CD4-positive, CD25-positive, alpha-beta regulatory T cell (primary cell): Measurements from ENCODE around the gene SLC39A1. TPM values are rescaled to one million over a fixed set of nuclear protein-coding genes. Genes with fewer than 3 reads are reported as not detected.

Source experiments
- ATAC-seq, 2 donors: fragments of 150-1000 bp; cut with Tn5 transposase; one replicate each; pipeline ENCODE4 v1.10.0; 2021; ENCODE audit warnings: low read depth in 2 of 2, moderate number of reproducible peaks in 2 of 2, moderate library complexity in 1 of 2
- DNase-seq, 3 donors: peaks; one replicate each; pipeline versions ENCODE4 v3.0.0 to v3.0.0-alpha.2; 2012 to 2022; ENCODE audit warnings: mixed read lengths in 1 of 3
- H3K27ac ChIP-seq: one replicate; pipeline ENCODE4 v1.7.0; 2013; ENCODE audit warnings: mild to moderate bottlenecking, low read length; ENCODE audit not compliant: insufficient read depth, poor library complexity, severe bottlenecking
- H3K27me3 ChIP-seq: one replicate; pipeline ENCODE4 v1.7.0; 2013; ENCODE audit warnings: low read length; ENCODE audit not compliant: control insufficient read depth, insufficient read depth
- H3K36me3 ChIP-seq: one replicate; pipeline ENCODE4 v1.7.0; 2013; ENCODE audit warnings: mild to moderate bottlenecking, low read length, moderate library complexity; ENCODE audit not compliant: control insufficient read depth, insufficient read depth
- H3K4me1 ChIP-seq: 2 replicates; pipeline ENCODE4 v1.7.0; 2013; ENCODE audit warnings: mild to moderate bottlenecking, low read length; ENCODE audit not compliant: insufficient read depth, control insufficient read depth, poor library complexity, severe bottlenecking
- H3K4me3 ChIP-seq: one replicate; pipeline ENCODE4 v1.7.0; 2013; ENCODE audit warnings: low read depth, mild to moderate bottlenecking, low read length, moderate library complexity
- H3K9me3 ChIP-seq, 2 experiments: 1 replicate in 1 of 2; 2 replicates in 1 of 2; pipeline ENCODE4 v1.7.0; 2013; ENCODE audit warnings: low read length in 2 of 2, mild to moderate bottlenecking in 1 of 2, moderate library complexity in 1 of 2; ENCODE audit not compliant: control insufficient read depth in 2 of 2
- H3K27ac Mint-ChIP-seq, 3 donors: one replicate each; pipeline ENCODE4 v1.8.0; 2020 to 2022; ENCODE audit warnings: mild to moderate bottlenecking in 3 of 3, mixed read lengths in 3 of 3, moderate library complexity in 2 of 3
- H3K27me3 Mint-ChIP-seq: one replicate; pipeline ENCODE4 v1.8.0; 2022; ENCODE audit warnings: mild to moderate bottlenecking, mixed read lengths
- H3K36me3 Mint-ChIP-seq: one replicate; pipeline ENCODE4 v1.8.0; 2020; ENCODE audit warnings: mixed read lengths
- H3K4me1 Mint-ChIP-seq, 4 donors: one replicate each; pipeline ENCODE4 v1.8.0; 2020 to 2022; ENCODE audit warnings: mixed read lengths in 4 of 4, mild to moderate bottlenecking in 1 of 4
- H3K4me3 Mint-ChIP-seq, 4 donors: one replicate each; pipeline ENCODE4 v1.8.0; 2020 to 2022; ENCODE audit warnings: mild to moderate bottlenecking in 4 of 4, mixed read lengths in 4 of 4, moderate library complexity in 3 of 4
- H3K9me3 Mint-ChIP-seq, 7 donors: one replicate each; pipeline ENCODE4 v1.8.0; 2020 to 2022; ENCODE audit warnings: mixed read lengths in 7 of 7, mild to moderate bottlenecking in 3 of 7, moderate library complexity in 2 of 7
- polyA plus RNA-seq, 4 donors: library from polyadenylated mRNA; unstranded; fragments of 300-500 nt; fragmentation: Illumina TruSeq; gene quantifications; one replicate each; pipeline ENCODE4 v1.2.3, GENCODE V29; 2021
- total RNA-seq: library from RNA; stranded (reverse); gene quantifications from one replicate; pipeline ENCODE4 v1.2.3, GENCODE V29; 2022

SLC39A1 gene
- total and polyA plus RNA-seq, 5 donors from 2014 or later: 15.8 to 42.1 (median 35.0) TPM

GRCh38 chr1:153995202-153995601, 31.9 kb upstream of the SLC39A1 start:
- H3K27ac ChIP-seq: no peak overlapping the region
- peaks cover 4% of the 10 kb centered on the region for H3K27me3 Mint-ChIP-seq
- H3K9me3 Mint-ChIP-seq: peaks cover 0 to 1% (median 0%) of the 10 kb centered on the region in 7 donors
- H3K4me1 ChIP-seq: peaks cover 31% of the 10 kb centered on the region
- peaks cover 17 to 44% (median 24%) of the 10 kb centered on the region in 4 donors for H3K4me1 Mint-ChIP-seq
- ATAC-seq: no peak
- H3K9me3 ChIP-seq: no peaks in the 10 kb centered on the region
- H3K27me3 ChIP-seq: no peaks in the 10 kb centered on the region
- DNase-seq: no peak
- H3K36me3 Mint-ChIP-seq: peaks cover 22% of the 10 kb centered on the region
- H3K4me3 Mint-ChIP-seq: peak overlapping the region in 1 of 4 donors; percentile 83
- H3K27ac Mint-ChIP-seq: peak overlapping the region in 1 of 3 donors; percentile 48
- peaks cover 33% of the 10 kb centered on the region for H3K36me3 ChIP-seq
- no peak overlapping the region for H3K4me3 ChIP-seq

GRCh38 chr1:153991806-153992205, 28.5 kb upstream of the SLC39A1 start:
- peak overlapping the region; percentile 88 to 98 (median 96) for H3K4me3 Mint-ChIP-seq
- peak overlapping the region; percentile 100 for H3K4me3 ChIP-seq
- H3K4me1 ChIP-seq: peaks cover 36% of the 10 kb centered on the region
- H3K27me3 ChIP-seq: no peaks in the 10 kb centered on the region
- peaks cover 33% of the 10 kb centered on the region for H3K36me3 ChIP-seq
- H3K9me3 Mint-ChIP-seq: peaks cover 0 to 1% (median 0%) of the 10 kb centered on the region in 7 donors
- H3K9me3 ChIP-seq: no peaks in the 10 kb centered on the region
- H3K27me3 Mint-ChIP-seq: peaks cover 5% of the 10 kb centered on the region
- ATAC-seq (no peak), DNase-seq (no peak)
- peak overlapping the region; percentile 95 for H3K27ac ChIP-seq
- peaks cover 22% of the 10 kb centered on the region for H3K36me3 Mint-ChIP-seq
- H3K27ac Mint-ChIP-seq: peak overlapping the region; percentile 99 to 100 (median 100)
- peaks cover 19 to 52% (median 30%) of the 10 kb centered on the region in 4 donors for H3K4me1 Mint-ChIP-seq

GRCh38 chr1:153991151-153991630, 27.9 kb upstream of the SLC39A1 start:
- H3K4me3 Mint-ChIP-seq: peak overlapping the region; percentile 88 to 98 (median 96)
- ATAC-seq (no peak), DNase-seq (no peak)
- peaks cover 22% of the 10 kb centered on the region for H3K36me3 Mint-ChIP-seq
- no peaks in the 10 kb centered on the region for H3K27me3 ChIP-seq
- H3K27ac ChIP-seq: peak overlapping the region; percentile 95
- H3K9me3 ChIP-seq: no peaks in the 10 kb centered on the region
- H3K4me1 ChIP-seq: peaks cover 40% of the 10 kb centered on the region
- H3K9me3 Mint-ChIP-seq: peaks cover 0 to 2% (median 0%) of the 10 kb centered on the region in 7 donors
- peaks cover 21 to 57% (median 33%) of the 10 kb centered on the region in 4 donors for H3K4me1 Mint-ChIP-seq
- H3K27ac Mint-ChIP-seq: peak overlapping the region; percentile 99 to 100 (median 100)
- H3K36me3 ChIP-seq: peaks cover 33% of the 10 kb centered on the region
- H3K4me3 ChIP-seq: peak overlapping the region; percentile 100
- H3K27me3 Mint-ChIP-seq: peaks cover 9% of the 10 kb centered on the region

GRCh38 chr1:153990468-153991150, 27.3 kb upstream of the SLC39A1 start, which contains the start of gene RPS27:
Gene RPS27, plus strand, starts transcription at chr1:153990762. Its CDS starts 35 bp downstream, at chr1:153990797.
- H3K36me3 Mint-ChIP-seq: peaks cover 20% of the 10 kb centered on the region
- ATAC-seq: peak; percentile 86 to 91

GRCh38 chr1:153987621-153988020, 24.3 kb upstream of the SLC39A1 start:
- H3K4me3 ChIP-seq: no peak overlapping the region
- no peak for ATAC-seq
- H3K9me3 ChIP-seq: no peaks in the 10 kb centered on the region
- peaks cover 10% of the 10 kb centered on the region for H3K36me3 ChIP-seq
- peaks cover 16 to 38% (median 24%) of the 10 kb centered on the region in 4 donors for H3K4me1 Mint-ChIP-seq
- DNase-seq: no peak
- H3K27ac Mint-ChIP-seq: no peak overlapping the region
- peaks cover 13% of the 10 kb centered on the region for H3K36me3 Mint-ChIP-seq
- peaks cover 9% of the 10 kb centered on the region for H3K27me3 Mint-ChIP-seq
- peaks cover 27% of the 10 kb centered on the region for H3K4me1 ChIP-seq
- no peak overlapping the region for H3K4me3 Mint-ChIP-seq
- peak overlapping the region; percentile 65 for H3K27ac ChIP-seq
- H3K27me3 ChIP-seq: no peaks in the 10 kb centered on the region
- peaks cover 0 to 2% (median 0%) of the 10 kb centered on the region in 7 donors for H3K9me3 Mint-ChIP-seq

More at GRCh38 chr1:153990468-153991150, 27.3 kb upstream of the SLC39A1 start, which contains the start of gene RPS27:
- Histone ChIP-seq H3K27ac (peak within 1 kb of the TSS; percentile 95), H3K9me3 (no peaks in the 10 kb centered on the region), H3K27me3 (no peaks in the 10 kb centered on the region), H3K36me3 (peaks cover 31% of the 10 kb centered on the region), H3K4me3 (peak within 1 kb of the TSS; percentile 100), H3K4me1 (peaks cover 40% of the 10 kb centered on the region)
- peak within 1 kb of the TSS; percentile 88 to 98 (median 96) for H3K4me3 Mint-ChIP-seq
- peaks cover 21 to 60% (median 32%) of the 10 kb centered on the region in 4 donors for H3K4me1 Mint-ChIP-seq
- H3K27me3 Mint-ChIP-seq: peaks cover 9% of the 10 kb centered on the region
- DNase-seq: peak; percentile 85 to 97 (median 95)
- peaks cover 0 to 2% (median 0%) of the 10 kb centered on the region in 7 donors for H3K9me3 Mint-ChIP-seq
- peak within 1 kb of the TSS; percentile 99 to 100 (median 100) for H3K27ac Mint-ChIP-seq

- peak within 1 kb of the TSS; percentile 69 to 85 (median 70) for H3K4me3 Mint-ChIP-seq
- H3K36me3 Mint-ChIP-seq: peaks cover 2% of the 10 kb centered on the region
- H3K27me3 Mint-ChIP-seq: peaks cover 9% of the 10 kb centered on the region
- Histone ChIP-seq H3K9me3 (no peaks in the 10 kb centered on the region), H3K27ac (peak within 1 kb of the TSS; percentile 65), H3K4me3 (peak within 1 kb of the TSS; percentile 50), H3K27me3 (no peaks in the 10 kb centered on the region), H3K36me3 (peaks cover 1% of the 10 kb centered on the region), H3K4me1 (peaks cover 12% of the 10 kb centered on the region)
- peaks cover 0 to 2% (median 0%) of the 10 kb centered on the region in 7 donors for H3K9me3 Mint-ChIP-seq
- H3K4me1 Mint-ChIP-seq: peaks cover 9 to 25% (median 14%) of the 10 kb centered on the region in 4 donors
- ATAC-seq: no peak
- DNase-seq: no peak
- H3K27ac Mint-ChIP-seq: peak within 1 kb of the TSS; percentile 58 to 90 (median 83)
Observed at GRCh38 chr1:153985941-153986761, 22.8 kb upstream of the SLC39A1 start, which contains the start of gene RAB13. Gene RAB13, minus strand, starts transcription at chr1:153986339. Its CDS starts 103 bp downstream, at chr1:153986236.

GRCh38 chr1:153985341-153985912, 22.1 kb upstream of the SLC39A1 start:
- H3K36me3 ChIP-seq: no peaks in the 10 kb centered on the region
- H3K27me3 ChIP-seq: no peaks in the 10 kb centered on the region
- peaks cover 6 to 20% (median 11%) of the 10 kb centered on the region in 4 donors for H3K4me1 Mint-ChIP-seq
- ATAC-seq (no peak), DNase-seq (no peak)
- no peak overlapping the region for H3K27ac ChIP-seq
- no peaks in the 10 kb centered on the region for H3K36me3 Mint-ChIP-seq
- H3K4me1 ChIP-seq: peaks cover 11% of the 10 kb centered on the region
- H3K27me3 Mint-ChIP-seq: peaks cover 7% of the 10 kb centered on the region
- no peak overlapping the region for H3K4me3 ChIP-seq
- peak overlapping the region in 2 of 4 donors; percentile 61 to 70 for H3K4me3 Mint-ChIP-seq
- H3K27ac Mint-ChIP-seq: peak overlapping the region in 1 of 3 donors; percentile 68
- H3K9me3 ChIP-seq: no peaks in the 10 kb centered on the region
- H3K9me3 Mint-ChIP-seq: peaks cover 0 to 2% (median 0%) of the 10 kb centered on the region in 7 donors
